ENCODE data around the gene AKAP5.

Gene AKAP5

DNA sequence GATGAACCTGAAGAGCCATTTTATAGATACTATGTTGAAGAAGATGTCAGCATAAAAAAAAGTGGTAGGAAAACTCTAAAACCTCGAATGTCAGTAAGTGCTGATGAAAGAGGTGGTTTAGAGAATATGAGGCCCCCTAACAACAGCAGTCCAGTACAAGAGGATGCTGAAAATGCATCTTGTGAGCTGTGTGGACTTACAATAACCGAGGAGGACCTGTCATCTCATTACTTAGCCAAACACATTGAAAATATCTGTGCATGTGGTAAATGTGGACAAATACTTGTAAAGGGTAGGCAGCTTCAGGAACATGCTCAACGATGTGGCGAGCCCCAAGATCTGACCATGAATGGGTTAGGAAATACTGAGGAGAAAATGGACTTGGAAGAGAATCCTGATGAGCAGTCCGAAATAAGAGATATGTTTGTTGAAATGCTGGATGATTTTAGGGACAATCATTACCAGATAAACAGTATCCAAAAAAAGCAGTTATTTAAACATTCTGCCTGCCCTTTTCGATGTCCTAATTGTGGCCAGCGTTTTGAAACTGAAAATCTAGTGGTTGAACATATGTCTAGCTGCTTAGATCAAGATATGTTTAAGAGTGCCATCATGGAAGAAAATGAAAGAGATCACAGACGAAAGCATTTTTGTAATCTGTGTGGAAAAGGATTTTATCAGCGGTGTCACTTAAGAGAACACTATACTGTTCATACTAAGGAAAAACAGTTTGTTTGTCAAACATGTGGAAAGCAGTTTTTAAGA lies 57.5 kb downstream of the AKAP5 start:
- in situ Hi-C loops (cut with HindIII; ENCODE audit: low sequenced_read_pairs), result no loop called here
